ENCODE data around the gene SDHAF2.
"Not testable (repeated sequence)": the region's sequence is repeated elsewhere in the genome, so short reads cannot be mapped to it uniquely, and the experiment has no call there.

The SDHAF2 gene

DNA sequence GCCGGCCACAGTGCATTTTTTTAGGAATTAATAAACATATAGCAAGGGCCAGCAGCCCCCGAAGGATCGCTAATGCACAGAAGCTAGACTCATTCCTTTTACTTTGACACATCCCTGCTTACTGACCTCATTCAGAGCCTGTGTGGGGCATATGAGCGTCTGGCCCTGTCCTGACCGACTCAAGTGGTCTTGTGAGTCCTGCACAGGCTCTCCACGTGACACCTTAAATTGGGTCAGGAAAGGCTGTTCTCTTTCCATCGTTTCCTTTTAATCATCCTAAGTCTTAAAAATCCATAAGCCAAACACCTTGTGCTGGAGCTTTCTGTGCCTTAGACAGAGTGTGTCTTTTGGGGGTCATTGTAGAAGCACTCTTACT lies 18.6 kb downstream of the SDHAF2 start:
- no peaks in the 10 kb centered on the region for H3K27me3 ChIP-seq
- no peaks in the 10 kb centered on the region for H3K9me3 ChIP-seq
- no peak overlapping the region for H3K4me3 ChIP-seq (ENCODE audit: low read depth, low read length)
- H3K4me1 ChIP-seq: no peaks in the 10 kb centered on the region; the same call in 1 of the 2 replicates
- no peak for DNase-seq
- TF ChIP-seq, protein P1, sequence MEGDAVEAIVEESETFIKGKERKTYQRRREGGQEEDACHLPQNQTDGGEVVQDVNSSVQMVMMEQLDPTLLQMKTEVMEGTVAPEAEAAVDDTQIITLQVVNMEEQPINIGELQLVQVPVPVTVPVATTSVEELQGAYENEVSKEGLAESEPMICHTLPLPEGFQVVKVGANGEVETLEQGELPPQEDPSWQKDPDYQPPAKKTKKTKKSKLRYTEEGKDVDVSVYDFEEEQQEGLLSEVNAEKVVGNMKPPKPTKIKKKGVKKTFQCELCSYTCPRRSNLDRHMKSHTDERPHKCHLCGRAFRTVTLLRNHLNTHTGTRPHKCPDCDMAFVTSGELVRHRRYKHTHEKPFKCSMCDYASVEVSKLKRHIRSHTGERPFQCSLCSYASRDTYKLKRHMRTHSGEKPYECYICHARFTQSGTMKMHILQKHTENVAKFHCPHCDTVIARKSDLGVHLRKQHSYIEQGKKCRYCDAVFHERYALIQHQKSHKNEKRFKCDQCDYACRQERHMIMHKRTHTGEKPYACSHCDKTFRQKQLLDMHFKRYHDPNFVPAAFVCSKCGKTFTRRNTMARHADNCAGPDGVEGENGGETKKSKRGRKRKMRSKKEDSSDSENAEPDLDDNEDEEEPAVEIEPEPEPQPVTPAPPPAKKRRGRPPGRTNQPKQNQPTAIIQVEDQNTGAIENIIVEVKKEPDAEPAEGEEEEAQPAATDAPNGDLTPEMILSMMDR (IDR thresholded peaks at IDR 0.05; ENCODE audit: low read depth, low read length): no peak
- H3K36me3 ChIP-seq: peaks cover 19% of the 10 kb centered on the region

DNA sequence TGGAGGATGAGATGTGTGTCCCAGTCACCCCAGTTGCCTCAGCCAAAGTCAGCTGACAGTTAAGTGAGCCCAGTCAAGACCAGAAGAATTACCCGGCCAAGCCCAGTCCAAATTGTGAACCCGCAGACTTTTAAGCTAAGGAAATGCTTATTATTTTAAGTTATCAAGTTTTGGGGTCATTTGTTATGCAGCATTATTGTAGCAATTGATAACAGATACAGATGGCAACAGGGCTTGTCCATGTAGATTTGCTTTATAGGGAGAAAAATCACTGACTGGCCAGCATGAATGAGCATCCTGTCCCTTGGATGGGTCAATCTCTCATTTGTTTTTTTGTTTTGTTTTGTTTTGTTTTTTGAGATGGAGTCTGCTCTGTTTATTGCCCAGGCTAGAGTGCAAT lies 22.9 kb downstream of the SDHAF2 start:
- DNase-seq: no peak
- H3K36me3 ChIP-seq: peaks cover 4% of the 10 kb centered on the region
- H3K4me3 ChIP-seq (ENCODE audit: low read depth, low read length): no peak overlapping the region
- H3K4me1 ChIP-seq: 0 out of 2 replicates have a peak, but pooled peaks cover 3% of the 10 kb centered on the region
- TF ChIP-seq, protein P1 (IDR thresholded peaks at IDR 0.05; ENCODE audit: low read depth, low read length): no peak
- H3K27me3 ChIP-seq: no peaks in the 10 kb centered on the region
- H3K9me3 ChIP-seq: no peaks in the 10 kb centered on the region

DNA sequence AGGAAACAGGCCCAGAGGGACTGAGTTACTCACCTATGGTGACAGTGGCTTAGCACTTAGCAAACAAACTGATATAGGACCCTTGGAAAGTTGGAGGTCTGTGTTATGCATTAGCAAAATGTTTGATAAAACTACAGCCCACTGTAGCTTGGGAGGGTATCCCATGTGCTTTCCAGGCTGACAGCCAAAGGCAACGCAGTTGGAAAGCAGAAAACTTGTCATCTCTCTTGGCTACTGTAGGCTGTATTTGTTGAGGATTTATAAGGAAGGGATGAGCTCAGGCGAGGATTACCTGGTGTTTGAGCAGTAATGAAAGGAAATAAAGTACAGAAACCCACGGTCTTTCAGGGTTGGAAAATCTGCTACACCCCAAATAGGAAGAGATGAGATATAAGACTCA lies 23.8 kb downstream of the SDHAF2 start:
- H3K36me3 ChIP-seq: no peaks in the 10 kb centered on the region; the same call in 1 of the 2 replicates
- no peak overlapping the region for H3K4me3 ChIP-seq (ENCODE audit: low read depth, low read length)
- DNase-seq: no peak
- H3K9me3 ChIP-seq: no peaks in the 10 kb centered on the region
- TF ChIP-seq, protein P1 (IDR thresholded peaks at IDR 0.05; ENCODE audit: low read depth, low read length): no peak
- no peaks in the 10 kb centered on the region for H3K27me3 ChIP-seq
- 0 out of 2 replicates have a peak, but pooled peaks cover 3% of the 10 kb centered on the region for H3K4me1 ChIP-seq

DNA sequence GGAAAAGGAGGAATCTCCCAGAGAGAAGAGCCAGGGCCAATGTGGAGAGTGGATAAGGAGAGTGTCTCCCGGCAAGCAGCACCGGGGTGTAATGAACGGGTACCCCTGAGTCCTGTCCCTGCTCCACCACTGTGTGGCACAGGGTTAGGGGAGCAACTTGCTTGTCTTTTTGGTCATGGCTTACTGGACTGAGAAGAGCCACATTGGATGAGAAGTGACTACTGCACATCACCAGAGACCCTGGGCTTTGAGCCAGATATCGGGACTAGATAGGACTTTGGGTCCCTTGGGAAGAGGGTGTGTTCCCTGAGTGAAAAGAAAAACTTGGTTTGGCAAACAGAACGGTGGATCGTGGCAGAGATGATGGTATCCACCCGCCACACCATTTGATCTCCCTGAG lies 24.6 kb downstream of the SDHAF2 start:
- TF ChIP-seq, protein P1 (IDR thresholded peaks at IDR 0.05; ENCODE audit: low read depth, low read length): no peak
- Histone ChIP-seq H3K36me3 (no peaks in the 10 kb centered on the region), H3K27me3 (no peaks in the 10 kb centered on the region), H3K4me3 (ENCODE audit: low read depth, low read length) (no peak overlapping the region), H3K9me3 (no peaks in the 10 kb centered on the region), H3K4me1 (0 out of 2 replicates have a peak, but pooled peaks cover 3% of the 10 kb centered on the region)
- peak; percentile 60 for DNase-seq

DNA sequence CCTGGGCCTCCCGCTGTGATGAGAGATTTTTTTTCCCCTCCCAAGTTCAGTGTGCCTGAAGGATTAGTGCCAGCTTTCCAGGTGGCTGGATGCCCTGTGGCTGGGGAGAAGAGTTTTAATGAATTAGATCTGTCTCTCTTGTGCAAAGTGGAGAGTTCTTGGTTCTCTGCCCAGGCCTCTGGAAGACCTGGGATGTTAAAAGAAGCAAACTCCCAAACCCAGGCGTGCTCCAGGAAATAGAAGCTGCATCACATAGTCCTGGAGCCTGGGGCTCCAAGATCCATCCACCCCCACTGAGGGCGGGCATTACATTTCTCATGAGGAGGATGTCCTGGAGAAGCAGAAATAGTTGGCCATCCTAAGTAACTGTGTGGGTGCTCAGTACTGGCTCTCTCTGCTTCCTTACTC lies 30.6 kb downstream of the SDHAF2 start:
- Histone ChIP-seq H3K27me3 (no peaks in the 10 kb centered on the region), H3K4me1 (no peaks in the 10 kb centered on the region), H3K4me3 (ENCODE audit: low read depth, low read length) (no peak overlapping the region), H3K9me3 (no peaks in the 10 kb centered on the region), H3K36me3 (no peaks in the 10 kb centered on the region)
- no peak for DNase-seq
- TF ChIP-seq, protein P1 (IDR thresholded peaks at IDR 0.05; ENCODE audit: low read depth, low read length): no peak

DNA sequence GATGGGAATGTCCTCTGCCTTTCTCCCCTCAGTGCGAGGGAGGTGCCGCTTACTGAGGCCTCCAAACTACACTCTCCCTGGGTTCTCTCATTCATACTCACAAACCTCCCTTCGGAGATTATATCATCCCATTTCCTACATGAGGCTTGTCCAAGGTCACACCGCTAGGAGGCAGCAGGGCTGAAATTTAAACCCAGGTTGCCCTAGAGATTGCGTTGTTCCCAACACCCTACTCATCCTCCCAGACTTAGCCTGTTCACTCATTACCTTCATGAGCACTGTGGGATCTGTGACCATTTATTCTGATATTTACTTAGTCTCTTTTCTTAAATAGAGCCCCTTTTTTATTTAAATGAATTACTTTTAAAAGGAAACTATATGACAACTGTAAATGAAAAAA lies 31.1 kb downstream of the SDHAF2 start:
- no peak overlapping the region for H3K4me3 ChIP-seq (ENCODE audit: low read depth, low read length)
- no peak for DNase-seq
- no peaks in the 10 kb centered on the region for H3K27me3 ChIP-seq

DNA sequence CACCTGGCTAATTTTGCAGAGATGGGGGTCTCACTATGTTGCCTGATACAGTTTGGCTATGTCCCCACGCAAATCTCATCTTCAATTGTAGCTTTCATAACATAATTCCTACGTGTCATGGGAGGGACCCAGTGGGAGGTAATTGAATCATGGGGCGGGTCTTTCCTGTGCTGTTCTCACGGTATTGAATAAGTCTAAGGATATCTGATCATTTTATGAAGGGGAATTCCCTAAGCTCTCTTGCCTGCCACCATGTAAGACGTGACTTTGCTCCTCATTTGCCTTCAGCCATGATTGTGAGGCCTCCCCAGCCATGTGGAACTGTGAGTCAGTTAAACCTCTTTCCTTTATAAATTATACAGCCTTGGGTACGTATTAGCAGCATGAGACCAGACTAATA lies 37.7 kb downstream of the SDHAF2 start:
- not testable (repeated sequence) for DNase-seq; H3K4me1 ChIP-seq; H3K4me3 ChIP-seq (ENCODE audit: low read depth, low read length); H3K36me3 ChIP-seq; H3K27me3 ChIP-seq; H3K9me3 ChIP-seq

More for the DNA sequence above, 31.1 kb downstream of the SDHAF2 start:
- TF ChIP-seq, protein P1 (IDR thresholded peaks at IDR 0.05; ENCODE audit: low read depth, low read length): 0 out of 2 replicates have a peak, but pooled peaks have one; percentile 1
- H3K9me3 ChIP-seq: no peaks in the 10 kb centered on the region
- H3K36me3 ChIP-seq: no peaks in the 10 kb centered on the region
- H3K4me1 ChIP-seq: no peaks in the 10 kb centered on the region

Measured in BE2C (cell line).